Activated effector memory CD4-positive, alpha-beta T cell treated with anti-CD3 and anti-CD28 coated beads, Interleukin-2, amount 50 U/mL, for 16 hours (primary cell): Measurements from ENCODE around the gene ANO4.
"Not testable (repeated sequence)": the region's sequence is repeated elsewhere in the genome, so short reads cannot be mapped to it uniquely, and the experiment has no call there.

Experiments used
- DNase-seq: peaks from one replicate; pipeline ENCODE4 v3.0.0-alpha.2; 2020

ANO4 gene

DNA sequence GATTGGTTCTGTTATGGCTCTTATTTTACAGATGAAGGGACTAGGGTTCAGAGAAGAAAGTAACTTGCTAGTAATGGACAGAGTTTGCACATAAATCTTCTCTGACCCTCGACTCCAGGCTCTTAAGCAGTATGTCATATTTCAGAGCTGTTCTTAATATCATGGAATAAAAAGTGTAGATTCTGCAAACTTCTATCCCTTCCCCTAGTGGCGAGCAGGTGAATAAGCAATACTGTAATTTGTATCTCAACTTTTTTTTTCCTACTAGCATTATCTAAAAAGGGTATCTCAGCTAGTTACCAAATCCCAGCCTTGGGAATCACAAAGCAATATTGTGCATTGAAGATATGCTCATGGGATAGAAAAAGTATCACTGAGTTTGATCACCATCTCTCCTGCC is 83.2 kb downstream of the ANO4 start:
- DNase-seq = no peak

DNA sequence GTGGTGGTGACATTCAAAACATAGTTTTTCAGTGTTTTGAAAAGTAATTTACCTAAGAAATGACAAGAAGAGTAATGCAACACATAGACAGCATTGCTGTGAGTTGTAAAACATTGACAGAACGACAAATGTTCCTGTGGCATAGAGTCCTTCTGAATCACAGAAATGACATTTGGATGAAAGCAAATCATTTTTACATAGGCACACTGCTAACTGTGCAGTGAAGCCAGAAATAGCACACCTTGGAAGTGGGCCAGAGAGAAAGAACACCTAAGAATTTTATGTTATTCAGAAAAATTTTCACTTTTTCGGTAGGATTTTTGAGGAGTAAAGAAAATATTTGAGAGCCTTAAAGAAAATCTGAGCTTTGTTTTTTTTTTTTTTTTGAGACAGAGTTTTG is 100.6 kb downstream of the ANO4 start:
- DNase-seq = no peak

DNA sequence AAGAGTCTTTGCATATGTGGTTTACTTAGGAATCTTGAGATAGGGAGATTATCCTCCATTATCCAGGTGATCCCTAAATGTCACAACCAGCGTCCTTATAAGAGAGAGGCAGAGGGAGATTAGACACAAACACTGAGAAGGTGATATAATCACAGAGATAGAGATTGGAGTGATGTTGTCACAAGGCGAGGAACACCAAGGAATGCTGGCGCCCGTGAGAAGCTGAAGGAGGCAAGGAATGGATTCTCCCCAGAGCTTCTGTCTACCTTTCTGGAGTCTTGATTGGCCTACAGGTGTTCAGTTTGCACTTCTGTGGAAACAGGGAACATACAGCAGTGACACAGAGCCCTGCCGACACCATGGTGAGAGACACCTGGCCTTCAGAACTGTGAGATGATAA is 101.6 kb downstream of the ANO4 start:
- no peak for DNase-seq

DNA sequence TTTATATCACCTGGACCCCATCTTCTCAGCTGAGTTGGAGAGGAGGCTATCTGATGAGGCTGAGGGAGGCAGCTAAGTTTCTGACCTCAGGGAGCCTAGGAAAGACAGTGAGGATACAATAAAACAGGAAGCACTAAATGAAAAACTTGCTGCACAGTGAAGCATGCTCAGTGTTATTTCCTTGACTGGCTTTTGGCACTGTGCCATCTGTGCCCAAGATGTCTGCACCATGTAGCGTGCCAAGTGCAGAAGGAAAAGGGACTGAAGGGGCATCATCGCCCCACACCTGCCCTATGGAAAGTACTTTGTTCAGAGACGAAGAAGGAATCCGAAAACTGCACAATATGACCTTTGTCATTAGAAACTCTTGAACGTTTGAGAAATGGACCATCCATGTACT is 102.7 kb downstream of the ANO4 start:
- DNase-seq = no peak

DNA sequence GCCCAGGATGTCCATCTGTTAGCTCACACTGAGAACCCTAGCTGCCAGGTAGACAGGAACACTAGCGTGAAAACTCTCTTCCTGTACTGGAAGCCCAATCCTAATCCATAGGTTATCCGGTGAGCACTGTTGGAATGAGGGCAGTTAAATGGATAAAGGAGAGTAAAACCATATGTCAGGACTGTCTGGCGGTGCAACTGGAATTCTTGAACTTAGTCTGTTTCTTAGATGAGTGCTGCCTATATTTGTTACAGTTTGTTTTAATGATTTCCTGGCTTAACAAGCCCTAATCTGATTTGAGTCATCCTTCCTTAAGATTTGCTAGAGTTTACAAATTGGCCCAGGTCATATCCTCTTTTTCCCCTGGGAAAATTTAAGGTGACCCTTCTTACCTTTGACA is 104.7 kb downstream of the ANO4 start:
- DNase-seq = no peak

DNA sequence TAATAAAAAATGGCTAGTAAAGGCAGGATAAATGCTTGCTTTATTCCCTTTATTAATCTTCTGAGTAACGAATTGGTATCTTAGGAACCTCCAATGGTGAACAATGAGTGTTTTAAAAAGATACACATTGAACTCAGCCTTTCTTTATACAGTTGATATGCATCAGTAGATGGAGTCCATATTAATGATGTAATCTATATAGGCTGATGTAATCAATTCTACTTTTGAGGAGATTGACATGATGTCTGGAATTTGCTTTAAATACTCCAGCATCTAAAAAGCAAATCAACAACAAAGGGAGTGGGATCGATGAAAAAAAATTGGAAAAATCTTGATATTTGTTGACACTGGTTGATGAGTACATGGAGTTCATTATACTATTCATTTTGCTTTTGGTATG is 106.2 kb downstream of the ANO4 start:
- DNase-seq = no peak

DNA sequence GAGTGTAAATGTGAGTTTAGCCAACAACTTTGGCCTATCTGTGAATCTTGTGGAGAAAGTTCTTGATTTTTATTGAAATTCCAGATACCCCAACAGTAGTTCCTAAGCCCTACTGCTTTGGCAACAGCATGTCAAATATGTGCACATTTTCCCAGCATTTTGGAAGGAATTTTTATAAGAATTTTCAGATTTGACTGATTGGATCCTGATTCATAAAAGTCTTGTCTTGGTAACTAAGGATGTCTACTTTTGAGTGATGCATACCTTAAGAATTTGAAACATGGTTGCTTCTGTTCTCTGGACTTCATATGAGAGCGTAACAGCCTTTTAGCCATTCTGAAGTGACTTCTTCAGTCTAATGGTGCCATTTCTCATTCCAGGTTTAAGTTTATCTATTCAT is 106.7 kb downstream of the ANO4 start:
- no peak for DNase-seq

DNA sequence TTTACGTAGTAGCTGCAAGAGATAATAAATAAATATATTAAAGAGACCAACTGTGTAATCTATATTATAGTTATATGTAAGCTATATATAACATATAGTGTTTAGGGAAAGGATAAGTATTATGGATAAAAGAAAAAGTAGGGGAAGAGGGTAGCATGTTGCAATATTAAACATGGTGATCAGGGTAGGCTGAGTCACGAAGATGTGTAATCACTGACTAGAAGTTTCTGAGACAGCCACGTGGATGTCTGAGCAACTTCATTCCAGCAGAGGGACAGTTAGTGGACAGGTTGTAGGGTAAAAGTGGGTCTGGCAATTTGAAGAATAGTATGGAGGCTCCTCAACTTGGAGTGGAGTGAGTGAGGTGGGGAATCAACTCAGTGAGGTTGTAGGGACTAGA is 109.7 kb downstream of the ANO4 start:
- DNase-seq = no peak

DNA sequence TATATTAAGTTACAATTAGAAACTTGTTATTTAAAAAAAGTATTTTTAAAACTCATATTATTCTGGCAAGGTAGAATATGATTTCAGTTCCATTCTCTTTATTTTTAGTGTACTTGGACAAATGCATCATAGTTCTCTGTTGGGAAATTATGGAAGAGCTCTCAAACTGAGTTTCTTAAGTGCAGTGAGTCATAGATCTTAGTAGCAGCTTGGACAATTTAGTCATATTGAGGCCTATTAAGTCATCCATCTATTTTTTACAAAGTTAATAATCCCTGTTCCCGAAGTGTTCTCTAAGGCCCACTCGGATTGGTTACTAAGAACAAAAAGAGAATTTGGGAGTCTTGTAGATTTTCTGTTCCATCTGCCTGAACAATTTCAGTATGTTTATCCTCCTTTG is 113.9 kb downstream of the ANO4 start:
- no peak for DNase-seq

DNA sequence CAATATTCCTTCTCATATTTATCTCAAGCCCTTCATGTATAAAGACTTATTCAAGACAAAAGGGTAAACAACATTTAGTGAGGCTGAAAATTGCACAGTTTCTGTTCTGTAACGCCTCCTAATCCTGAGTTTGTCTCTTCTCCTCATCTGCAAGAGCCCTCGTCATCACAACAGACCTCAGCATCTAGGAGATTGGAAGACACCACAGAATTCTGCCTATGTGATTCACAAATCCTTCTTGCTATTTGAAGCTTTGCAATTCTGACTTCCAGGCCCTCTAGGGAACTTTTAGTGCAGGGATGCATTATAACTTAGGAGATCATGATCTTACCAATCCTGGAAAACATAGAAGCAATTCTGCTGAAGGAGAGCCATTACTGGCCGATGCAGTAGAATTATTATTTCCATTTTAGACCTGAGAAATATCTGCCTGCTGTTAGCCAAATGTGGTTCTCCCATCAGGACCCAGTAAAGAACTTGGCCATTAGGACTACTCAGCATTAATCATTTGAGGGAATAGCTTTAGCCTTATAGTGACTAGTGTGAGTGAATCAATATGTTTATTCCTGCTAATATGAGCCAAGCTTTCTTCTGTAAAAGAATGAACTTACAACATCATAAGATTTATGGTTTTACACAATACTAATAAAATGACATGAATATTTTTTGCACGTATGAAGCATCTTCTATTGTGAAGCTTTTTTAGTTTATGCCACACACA is 119.5 kb downstream of the ANO4 start:
- no peak for DNase-seq

DNA sequence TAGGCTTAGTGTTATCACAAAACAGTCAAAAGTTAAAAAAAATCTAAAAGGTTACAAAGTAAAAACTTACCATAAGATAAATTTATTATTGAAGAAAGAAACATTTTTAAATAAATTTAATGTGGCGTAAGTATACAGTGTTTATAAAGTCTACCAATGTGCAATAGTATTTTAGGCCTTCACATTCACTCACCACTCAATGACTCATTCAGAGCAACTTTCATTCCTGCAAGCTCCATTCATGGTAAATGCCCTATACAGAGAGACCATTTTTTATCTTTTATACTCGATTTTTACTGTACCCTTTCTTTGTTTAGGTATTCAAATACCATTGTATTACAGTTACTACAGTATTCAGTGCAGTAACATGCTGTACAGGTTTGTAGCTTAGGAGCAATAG is 124.5 kb downstream of the ANO4 start:
- DNase-seq = no peak

DNA sequence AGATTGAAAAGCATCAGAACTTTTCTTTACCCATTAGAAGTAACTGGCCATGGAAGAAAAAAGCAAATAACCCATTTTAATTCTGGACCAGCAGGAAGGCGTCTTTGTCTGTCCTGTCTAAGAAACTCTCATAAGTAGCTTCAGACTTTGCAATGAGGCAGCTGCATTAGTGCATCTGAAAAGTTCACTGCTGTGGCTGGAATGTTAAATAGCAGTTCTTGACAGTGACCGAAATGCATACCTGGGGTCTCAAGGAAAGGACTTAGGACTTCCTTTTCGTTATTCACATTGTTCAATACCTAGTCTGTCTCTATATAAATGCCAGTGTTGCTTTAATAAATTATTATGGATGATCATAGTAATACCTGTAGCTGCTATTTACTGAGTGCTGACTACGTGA is 125.9 kb downstream of the ANO4 start:
- no peak for DNase-seq

DNA sequence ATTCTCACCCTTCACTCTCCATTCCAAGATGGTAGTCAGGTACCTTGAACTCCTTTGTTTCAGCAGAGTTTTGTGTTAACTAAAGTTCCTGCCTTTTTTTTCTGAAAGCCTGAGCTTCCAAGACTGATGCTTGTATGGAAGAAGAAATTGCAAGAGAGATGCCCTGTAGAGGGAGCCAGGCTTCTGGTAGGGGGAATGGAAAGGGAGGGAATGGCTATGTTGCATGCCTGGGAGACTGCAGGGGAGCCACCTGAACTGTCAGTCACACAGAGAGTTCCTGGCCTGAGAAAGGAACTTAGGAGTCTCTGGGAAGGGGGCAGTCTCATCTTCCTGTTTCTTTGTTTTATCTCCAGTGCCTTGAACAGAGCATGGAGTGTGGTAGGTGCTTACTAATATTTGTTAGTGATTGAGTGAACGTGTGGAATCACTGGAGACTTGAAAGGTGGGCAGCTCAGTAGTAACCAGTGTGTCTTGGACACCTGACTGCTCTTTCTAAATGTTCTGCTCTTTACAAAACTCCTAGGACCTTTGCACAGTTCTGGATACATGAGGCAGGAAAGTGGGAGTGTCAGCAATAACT is 132.2 kb downstream of the ANO4 start:
- DNase-seq = no peak

DNA sequence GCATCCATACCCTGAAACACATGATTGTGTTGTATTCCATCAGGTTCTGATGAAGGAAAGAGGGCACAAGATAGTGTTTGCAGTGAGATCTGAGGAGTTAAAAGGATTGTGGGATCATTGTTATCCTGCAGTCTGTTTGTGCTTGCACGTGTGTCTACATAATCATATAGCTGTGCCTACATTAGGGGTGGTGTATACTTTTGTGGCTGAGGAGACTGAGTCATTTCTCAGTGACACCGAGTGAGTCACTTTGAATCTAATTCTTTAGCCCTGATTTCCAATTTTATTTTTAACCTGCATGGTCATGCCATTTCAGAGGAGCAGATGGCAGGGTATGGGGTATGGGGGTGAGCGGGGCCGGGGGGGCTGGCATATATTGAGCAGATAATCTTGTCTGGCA is 133.2 kb downstream of the ANO4 start:
- no peak for DNase-seq

DNA sequence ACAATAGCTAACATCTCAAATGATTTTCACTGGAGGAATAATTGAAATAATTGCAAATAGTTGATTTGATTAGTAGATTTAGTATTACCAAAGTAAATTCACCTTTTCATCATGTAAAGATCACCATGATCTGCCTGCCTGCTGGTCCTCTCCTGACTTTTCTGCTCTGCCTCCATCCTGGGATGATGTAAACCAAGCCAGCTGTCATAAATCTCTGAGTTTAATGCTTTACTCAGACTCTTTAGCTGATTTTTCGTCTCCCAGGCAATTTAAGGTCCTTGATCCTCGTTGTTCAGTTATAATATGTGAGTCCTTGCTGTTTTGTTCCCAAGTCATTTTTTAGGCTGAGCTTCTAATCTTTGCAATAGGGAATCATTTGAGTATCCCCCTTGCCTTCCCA is 138.0 kb downstream of the ANO4 start:
- DNase-seq = no peak

DNA sequence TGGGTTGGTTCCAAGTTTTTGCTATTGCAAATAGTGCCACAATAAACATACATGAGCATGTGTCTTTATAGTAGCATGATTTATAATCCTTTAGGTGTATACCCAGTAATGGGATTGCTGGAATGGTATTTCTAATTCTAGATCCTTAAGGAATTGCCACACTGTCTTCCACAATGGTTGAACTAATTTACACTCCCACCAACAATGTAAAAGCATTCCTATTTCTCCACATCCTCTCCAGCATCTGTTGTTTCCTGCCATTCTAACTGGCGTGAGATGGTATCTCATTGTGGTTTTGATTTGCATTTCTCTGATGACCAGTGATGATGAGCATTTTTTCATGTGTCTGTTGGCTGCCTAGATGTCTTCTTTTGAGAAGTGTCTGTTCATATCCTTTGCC is 139.0 kb downstream of the ANO4 start:
- DNase-seq = not testable (repeated sequence)

DNA sequence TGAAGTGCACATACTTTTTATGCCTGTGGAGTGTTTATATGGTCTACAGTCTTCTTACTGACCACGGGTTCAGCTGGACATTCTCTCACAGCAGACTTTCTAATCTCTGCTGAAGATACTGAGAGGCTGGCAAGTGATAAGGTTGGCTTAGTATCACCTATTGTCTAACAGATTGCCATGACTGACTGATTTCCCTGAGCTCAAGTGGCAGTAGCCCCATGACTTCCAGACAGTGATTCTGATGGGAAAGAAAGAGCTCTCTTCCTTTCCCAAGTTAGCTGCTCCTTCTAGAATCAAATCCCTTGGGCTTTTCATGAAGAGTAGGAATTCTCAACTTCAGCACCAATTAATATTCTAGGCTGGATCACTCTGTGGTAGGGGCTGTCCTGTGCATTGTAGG is 141.4 kb downstream of the ANO4 start:
- no peak for DNase-seq

DNA sequence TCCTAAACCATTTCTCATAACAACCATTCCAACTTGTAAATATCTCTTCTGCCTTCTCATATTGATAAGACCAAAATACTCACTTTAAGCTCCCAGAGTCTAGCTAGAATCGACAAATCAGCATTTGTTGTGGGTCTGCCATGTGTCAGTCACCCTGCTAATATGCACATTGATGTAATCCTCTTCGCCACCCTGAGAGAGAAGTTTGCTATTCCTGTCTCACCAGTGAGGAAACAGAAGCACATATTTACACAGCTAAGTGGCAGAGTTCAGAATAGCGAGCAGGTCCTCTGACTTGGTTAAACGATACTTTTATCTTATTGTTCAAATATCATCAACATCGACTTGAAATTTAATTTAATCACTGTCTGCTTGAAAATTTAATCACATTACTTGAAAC is 142.1 kb downstream of the ANO4 start:
- no peak for DNase-seq

DNA sequence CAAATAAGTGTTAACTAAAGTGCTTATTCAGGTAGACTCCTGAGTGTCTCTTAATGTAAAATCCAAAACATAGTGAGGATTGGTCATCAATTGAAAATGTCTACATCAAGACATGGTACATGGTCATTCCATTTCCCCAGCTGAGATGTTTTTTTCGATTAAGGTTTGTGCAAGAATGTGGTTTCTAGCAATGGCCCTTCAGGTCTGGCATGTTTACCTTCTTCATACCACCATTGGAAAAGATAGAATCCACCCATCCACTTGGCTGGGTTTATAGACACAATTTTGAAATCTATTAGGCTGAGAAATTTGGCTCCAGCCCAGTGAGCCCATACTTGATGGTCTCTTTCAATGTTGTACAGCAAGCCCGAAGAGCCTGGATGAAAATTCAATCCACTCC is 145.9 kb downstream of the ANO4 start:
- no peak for DNase-seq

DNA sequence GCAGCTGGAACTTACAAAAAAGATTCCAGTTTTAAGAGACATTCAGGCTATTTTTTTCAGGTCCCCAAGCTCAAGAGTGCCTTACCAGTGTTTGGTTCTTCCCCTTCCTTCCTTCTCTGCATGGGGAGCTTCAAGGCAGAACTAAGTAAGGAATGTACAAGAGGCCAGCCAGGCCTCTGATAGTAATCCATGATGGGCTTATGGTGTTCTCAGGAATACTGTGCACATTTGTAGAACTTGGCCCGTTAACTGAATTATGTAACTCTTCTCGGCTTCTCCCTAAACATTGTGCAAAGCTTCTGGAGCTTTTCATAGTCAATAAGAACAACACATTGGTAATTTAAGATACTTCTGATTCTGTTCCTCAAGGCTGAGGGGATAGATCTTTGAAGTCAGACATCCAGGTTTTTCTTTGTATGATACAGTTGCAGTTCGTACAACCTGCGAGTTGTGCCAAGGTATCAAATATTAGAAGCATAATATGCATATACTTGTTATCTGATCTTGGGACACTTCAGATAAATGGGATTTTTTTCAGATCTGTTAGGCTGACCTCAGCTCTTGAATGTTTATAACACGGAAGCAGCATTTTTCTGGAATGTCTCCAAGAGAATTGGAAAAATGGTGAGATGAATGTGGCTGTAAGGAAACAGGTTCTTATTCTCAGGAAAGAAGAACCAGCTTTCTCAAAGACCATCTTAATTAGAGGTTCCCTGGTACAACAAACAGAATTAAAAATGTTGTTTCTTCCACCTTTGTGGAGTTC is 148.6 kb downstream of the ANO4 start:
- DNase-seq = no peak

DNA sequence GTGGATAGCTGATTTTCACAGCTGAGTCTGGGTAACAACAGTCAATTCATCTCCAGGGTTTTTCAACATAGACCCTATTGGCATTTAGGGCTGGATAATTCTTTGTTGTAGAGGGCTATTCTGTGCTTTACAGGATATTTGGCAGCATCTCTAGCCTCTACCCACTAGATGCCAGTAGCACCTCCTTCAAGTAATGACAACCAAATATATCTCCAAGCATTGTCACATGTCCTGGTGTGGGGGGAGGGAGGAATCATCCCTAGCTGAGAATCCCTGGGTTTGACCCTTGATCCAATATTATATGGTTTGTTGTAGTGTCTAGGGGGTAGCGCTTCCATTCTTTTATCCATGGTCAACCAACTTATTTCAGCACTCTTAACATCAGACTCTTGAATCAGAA is 157.2 kb downstream of the ANO4 start:
- DNase-seq = no peak

DNA sequence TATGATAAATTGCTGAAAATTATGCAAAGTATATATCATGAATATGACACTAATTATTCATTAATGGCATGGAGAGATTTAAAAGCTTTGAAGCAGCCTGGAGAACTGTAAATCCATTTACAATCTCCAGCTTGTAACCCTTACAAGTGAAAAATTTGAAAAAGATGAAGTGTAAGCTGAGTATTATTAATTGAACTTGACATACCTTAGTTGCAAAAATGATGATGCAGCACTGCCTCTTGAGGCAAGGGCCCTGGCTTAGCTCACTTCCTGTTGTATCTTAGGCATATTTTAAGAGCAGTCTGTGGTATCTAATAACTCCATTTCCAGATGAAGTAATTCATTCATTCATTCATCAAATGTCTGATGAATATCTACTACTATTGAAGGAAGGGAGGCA is 158.6 kb downstream of the ANO4 start:
- no peak for DNase-seq

DNA sequence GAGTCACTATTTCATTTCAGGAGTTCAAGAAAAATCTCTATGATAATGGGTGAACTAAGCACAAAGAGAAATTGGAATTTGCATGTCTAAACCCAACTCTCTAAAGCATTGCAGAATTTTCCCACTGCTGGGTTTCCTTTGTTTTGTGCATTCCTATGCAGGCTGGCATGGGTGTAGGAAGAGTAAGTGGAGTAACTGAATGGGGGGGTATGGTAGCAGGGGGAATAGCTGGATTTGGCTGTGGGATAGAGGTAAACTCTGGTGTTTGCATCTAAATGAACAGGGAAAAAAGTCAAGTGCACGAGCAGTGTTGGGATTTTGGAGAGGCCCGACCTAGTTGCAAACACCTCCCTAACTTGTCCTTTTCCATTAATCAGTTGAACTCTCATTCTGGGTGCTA is 159.1 kb downstream of the ANO4 start:
- no peak for DNase-seq

DNA sequence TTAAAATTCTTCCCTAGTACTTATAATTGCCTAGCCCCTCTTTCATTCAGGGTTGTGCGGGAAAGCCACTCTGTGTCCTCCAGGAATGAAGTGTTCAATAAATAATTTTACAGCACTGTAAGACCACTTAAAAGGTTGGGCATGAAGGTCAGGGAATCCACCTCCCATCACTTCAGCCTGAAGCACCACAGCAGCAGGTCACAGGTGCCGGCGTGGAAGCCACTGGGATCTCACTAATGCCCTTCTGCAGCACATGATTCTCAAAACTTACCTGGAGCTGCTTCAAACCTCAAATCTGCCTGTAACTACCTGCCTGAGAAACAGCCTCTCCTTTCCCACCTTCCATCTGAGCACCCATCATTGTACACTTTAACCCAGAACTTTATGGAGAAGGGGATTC is 159.5 kb downstream of the ANO4 start:
- no peak for DNase-seq

DNA sequence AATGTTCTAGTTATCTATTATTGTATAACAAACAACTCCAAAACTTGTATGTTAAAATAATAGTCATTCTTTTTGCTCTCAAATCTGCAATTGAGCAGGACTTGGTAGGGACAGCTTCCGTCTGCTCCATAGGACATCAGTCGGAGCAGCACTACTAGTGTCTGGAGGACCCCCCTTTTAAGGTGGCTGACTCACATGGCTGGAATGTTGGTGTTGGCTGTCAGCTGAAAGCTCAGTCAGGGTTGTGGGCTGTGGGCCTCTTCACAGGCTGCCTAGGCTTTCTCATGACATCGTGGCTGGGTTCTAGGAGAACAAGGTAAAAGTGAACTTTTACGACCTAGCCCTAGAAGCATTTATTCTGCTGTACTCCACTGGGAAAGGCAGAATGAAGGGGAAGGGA is 160.6 kb downstream of the ANO4 start:
- DNase-seq = no peak
